ENCODE measurements around the gene FREM3. TPM values are rescaled to one million over a fixed set of nuclear protein-coding genes. Genes with fewer than 3 reads are reported as not detected.

The FREM3 gene
- total RNA-seq, 6 donors from 2014 or later: 0.11 to 1.5 (median 0.30) TPM; not detected in 2

DNA sequence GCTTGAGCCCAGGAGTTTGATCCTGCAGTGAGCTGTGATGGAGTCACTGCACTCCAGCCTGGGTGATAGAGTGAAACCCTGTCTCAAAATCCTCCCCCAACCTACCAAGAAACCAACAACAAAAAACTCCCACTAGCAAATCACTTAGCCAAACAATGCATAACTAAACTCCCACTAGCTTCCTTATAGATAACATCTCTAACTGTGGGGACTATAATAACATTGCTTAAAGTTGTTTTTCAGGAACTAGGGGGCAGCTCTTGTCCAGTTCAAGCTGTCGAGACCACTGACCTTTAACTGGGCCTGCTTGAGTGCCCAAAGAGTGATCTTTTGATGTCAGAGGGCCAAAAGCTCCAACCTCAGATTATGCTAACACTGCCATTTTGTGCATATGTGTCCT, 81.7 kb downstream of the FREM3 start:
- DNase-seq (no peak), ATAC-seq (ENCODE audit: low FRiP score in 2 of 2) (no peak)
- WGBS, 2 donors: 53 to 86% methylated on average over 1 of the region's 1 CpG
- TF ChIP-seq POLR2AphosphoS5 (IDR thresholded peaks at IDR 0.05) (no peak), POLR2A (IDR thresholded peaks at IDR 0.05) (no peak)
- no peak overlapping the region for H3K27ac ChIP-seq
- H3K36me3 ChIP-seq: no peaks in the 10 kb centered on the region
- no peaks in the 10 kb centered on the region for H3K9me3 ChIP-seq
- H3K4me3 ChIP-seq: no peak overlapping the region
- H3K27me3 ChIP-seq: no peaks in the 10 kb centered on the region
- no peaks in the 10 kb centered on the region for H3K4me1 ChIP-seq

DNA sequence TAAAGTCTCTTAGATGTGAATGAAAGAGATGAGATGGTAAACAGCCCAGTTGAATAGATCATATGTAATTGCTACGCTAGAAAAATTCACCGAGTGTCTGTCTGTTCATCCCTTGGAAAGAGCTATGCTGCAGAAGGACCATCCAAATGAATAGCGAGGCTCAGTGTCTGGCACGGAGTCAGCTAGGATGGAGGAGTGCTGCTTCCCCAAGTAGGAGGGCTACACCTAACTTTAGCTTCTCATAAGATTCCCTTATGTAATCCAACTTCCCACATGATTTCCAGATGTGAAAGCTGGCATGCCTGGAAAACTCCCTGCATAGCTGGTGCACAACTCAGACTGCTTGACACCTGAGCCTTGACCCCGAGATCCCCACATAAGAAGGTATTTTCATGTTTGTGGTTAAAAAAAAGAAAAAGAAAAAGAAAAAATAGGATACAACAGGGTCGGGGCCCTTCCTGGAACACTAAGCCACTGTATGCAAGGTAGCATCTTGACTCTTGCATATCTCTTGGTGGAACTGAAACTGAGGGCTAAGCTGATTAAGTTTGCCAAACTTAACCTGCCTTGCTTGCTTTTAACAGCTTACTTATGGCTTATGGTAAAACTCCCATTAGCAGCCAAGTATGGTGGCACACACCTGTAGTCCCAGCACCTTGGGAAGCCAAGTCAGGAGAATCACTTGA, 82.3 kb downstream of the FREM3 start:
- ATAC-seq (ENCODE audit: low FRiP score in 2 of 2) (peak in 1 of 2 donors; percentile 36), DNase-seq (no peak)
- Histone ChIP-seq H3K4me3 (no peak overlapping the region), H3K4me1 (no peaks in the 10 kb centered on the region), H3K36me3 (no peaks in the 10 kb centered on the region), H3K27me3 (no peaks in the 10 kb centered on the region), H3K9me3 (no peaks in the 10 kb centered on the region), H3K27ac (no peak overlapping the region)
- WGBS, 2 donors: 89 to 91% methylated on average over 6 of the region's 6 CpGs
- TF ChIP-seq, protein P1, sequence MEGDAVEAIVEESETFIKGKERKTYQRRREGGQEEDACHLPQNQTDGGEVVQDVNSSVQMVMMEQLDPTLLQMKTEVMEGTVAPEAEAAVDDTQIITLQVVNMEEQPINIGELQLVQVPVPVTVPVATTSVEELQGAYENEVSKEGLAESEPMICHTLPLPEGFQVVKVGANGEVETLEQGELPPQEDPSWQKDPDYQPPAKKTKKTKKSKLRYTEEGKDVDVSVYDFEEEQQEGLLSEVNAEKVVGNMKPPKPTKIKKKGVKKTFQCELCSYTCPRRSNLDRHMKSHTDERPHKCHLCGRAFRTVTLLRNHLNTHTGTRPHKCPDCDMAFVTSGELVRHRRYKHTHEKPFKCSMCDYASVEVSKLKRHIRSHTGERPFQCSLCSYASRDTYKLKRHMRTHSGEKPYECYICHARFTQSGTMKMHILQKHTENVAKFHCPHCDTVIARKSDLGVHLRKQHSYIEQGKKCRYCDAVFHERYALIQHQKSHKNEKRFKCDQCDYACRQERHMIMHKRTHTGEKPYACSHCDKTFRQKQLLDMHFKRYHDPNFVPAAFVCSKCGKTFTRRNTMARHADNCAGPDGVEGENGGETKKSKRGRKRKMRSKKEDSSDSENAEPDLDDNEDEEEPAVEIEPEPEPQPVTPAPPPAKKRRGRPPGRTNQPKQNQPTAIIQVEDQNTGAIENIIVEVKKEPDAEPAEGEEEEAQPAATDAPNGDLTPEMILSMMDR (IDR thresholded peaks at IDR 0.05): no peak
- TF ChIP-seq EP300 (IDR thresholded peaks at IDR 0.05): no peak
- no peak for TF ChIP-seq POLR2AphosphoS5 (IDR thresholded peaks at IDR 0.05)
- no peak for TF ChIP-seq POLR2A (IDR thresholded peaks at IDR 0.05)

DNA sequence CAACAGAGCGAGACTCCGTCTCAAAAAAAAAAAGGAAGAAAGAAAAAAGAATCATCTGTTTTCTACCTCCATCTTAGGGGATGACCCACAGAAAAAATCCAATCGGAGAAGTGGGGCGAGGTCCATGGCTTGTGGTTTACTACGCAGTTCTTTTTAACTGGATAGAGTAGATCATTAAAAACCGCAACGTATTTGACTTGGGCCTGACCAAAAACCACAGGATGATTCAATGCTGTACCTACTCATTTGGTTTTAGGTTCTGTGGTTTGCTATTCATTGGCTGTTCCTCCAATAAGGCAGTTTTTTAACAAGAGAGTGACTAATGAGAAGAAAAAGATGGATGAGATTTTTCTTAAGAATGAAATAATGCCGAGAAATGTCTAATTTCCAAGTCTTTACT, 83.7 kb downstream of the FREM3 start:
- ATAC-seq (ENCODE audit: low FRiP score in 2 of 2): no peak
- no peaks in the 10 kb centered on the region for H3K9me3 ChIP-seq
- 76 to 86% methylated on average over 8 of the region's 8 CpGs for WGBS, 2 donors

DNA sequence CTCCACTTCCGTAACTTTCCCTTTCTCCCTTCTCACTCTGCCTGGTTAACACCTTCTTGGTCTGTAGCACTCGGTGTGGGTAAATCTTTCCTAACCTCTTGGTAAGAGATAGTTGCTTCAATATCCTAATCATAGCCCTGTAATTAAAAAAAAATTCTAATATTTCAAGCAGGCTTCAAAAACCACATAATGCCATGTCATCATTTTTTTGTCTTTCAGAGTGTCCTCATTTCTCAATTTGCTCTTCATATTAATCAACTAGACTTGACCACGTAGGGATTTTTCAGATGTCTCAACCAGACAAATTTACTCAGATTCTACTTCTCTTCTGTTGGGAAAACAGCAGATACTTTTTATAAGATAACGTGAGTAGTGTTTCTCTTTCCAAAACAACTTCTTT, 91.0 kb downstream of the FREM3 start:
- ATAC-seq (ENCODE audit: low FRiP score in 2 of 2): no peak
- TF ChIP-seq, protein P1 (IDR thresholded peaks at IDR 0.05): no peak
- TF ChIP-seq POLR2A (IDR thresholded peaks at IDR 0.05) (no peak), EP300 (IDR thresholded peaks at IDR 0.05) (no peak), POLR2AphosphoS5 (IDR thresholded peaks at IDR 0.05) (no peak)
- H3K36me3 ChIP-seq: no peaks in the 10 kb centered on the region
- no peak overlapping the region for H3K4me3 ChIP-seq
- no peaks in the 10 kb centered on the region for H3K27me3 ChIP-seq
- no peak overlapping the region for H3K27ac ChIP-seq
- 80 to 87% methylated on average over 4 of the region's 4 CpGs for WGBS, 2 donors
- no peak for DNase-seq
- no peaks in the 10 kb centered on the region for H3K4me1 ChIP-seq
- H3K9me3 ChIP-seq: peaks cover 0 to 3% (median 0%) of the 10 kb centered on the region in 4 donors

More for the DNA sequence above, 83.7 kb downstream of the FREM3 start:
- Histone ChIP-seq H3K27me3 (no peaks in the 10 kb centered on the region), H3K4me1 (no peaks in the 10 kb centered on the region), H3K4me3 (no peak overlapping the region), H3K27ac (no peak overlapping the region), H3K36me3 (no peaks in the 10 kb centered on the region)
- TF ChIP-seq EP300 (IDR thresholded peaks at IDR 0.05) (no peak), POLR2A (IDR thresholded peaks at IDR 0.05) (no peak), POLR2AphosphoS5 (IDR thresholded peaks at IDR 0.05) (no peak)
- TF ChIP-seq, protein P1 (IDR thresholded peaks at IDR 0.05): no peak
- no peak for DNase-seq

DNA sequence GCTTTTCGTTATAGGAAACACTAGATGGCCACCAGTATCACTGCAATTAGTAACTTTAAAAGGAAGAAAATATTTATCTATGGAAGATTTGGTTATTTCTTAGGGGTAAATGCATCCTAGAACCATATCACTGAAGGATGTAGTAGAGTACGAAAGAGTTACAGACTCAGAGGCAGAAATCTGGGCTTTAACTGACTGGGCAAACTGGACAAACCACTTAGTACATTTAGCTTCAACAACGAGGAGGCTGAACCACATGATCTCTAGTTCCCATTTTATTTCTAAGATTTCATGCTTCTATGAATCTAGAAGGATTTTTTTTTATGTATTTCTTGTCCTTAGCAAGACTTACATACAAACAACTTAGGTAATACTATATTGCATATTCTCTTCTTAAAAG, 94.0 kb downstream of the FREM3 start:
- WGBS, 2 donors: 52 to 63% methylated on average over 3 of the region's 3 CpGs
- TF ChIP-seq, protein P1 (IDR thresholded peaks at IDR 0.05): no peak
- TF ChIP-seq EP300 (IDR thresholded peaks at IDR 0.05): no peak
- TF ChIP-seq POLR2A (IDR thresholded peaks at IDR 0.05): no peak
- no peak for TF ChIP-seq POLR2AphosphoS5 (IDR thresholded peaks at IDR 0.05)
- no peak for DNase-seq
- Histone ChIP-seq H3K4me1 (no peaks in the 10 kb centered on the region), H3K36me3 (no peaks in the 10 kb centered on the region), H3K9me3 (peaks cover 0 to 3% (median 0%) of the 10 kb centered on the region in 4 donors), H3K4me3 (no peak overlapping the region), H3K27ac (no peak overlapping the region), H3K27me3 (no peaks in the 10 kb centered on the region)
- no peak for ATAC-seq (ENCODE audit: low FRiP score in 2 of 2)
